OCI-LY7 (cell line): ENCODE measurements around the gene RNF133.

ENCODE experiments used
- CTCF ChIP-seq: fragments of 200-600 bp; sonication (generic); conservative IDR thresholded peaks from 2 replicates; pipeline ENCODE4 v1.5.1; 2014; ENCODE audit warnings: mild to moderate bottlenecking, antibody characterized with exemption, low read length, moderate library complexity, mixed read lengths
- EZH2phosphoT487 ChIP-seq: fragments of 200-600 bp; sonication (generic); IDR thresholded peaks from 2 replicates; pipeline ENCODE4 v1.6.1; 2018; ENCODE audit warnings: low read depth, borderline replicate concordance, mild to moderate bottlenecking, mixed run types, antibody characterized with exemption, low read length, moderate library complexity, mixed read lengths

GRCh38 chr7:122709930-122710646 is 11.2 kb upstream of the RNF133 start:
- TF ChIP-seq CTCF: no peak
- no peak for TF ChIP-seq EZH2phosphoT487
